Measurements from ENCODE around the gene TMEM42. TPM values are rescaled to one million over a fixed set of nuclear protein-coding genes. Genes with fewer than 3 reads are reported as not detected.

TMEM42 gene
- total and polyA plus RNA-seq, 2 of the 13 experiments (the other 11 are each of a cell fraction or from before 2014, with no cell fraction given) = 5.5 to 24.5 TPM

DNA sequence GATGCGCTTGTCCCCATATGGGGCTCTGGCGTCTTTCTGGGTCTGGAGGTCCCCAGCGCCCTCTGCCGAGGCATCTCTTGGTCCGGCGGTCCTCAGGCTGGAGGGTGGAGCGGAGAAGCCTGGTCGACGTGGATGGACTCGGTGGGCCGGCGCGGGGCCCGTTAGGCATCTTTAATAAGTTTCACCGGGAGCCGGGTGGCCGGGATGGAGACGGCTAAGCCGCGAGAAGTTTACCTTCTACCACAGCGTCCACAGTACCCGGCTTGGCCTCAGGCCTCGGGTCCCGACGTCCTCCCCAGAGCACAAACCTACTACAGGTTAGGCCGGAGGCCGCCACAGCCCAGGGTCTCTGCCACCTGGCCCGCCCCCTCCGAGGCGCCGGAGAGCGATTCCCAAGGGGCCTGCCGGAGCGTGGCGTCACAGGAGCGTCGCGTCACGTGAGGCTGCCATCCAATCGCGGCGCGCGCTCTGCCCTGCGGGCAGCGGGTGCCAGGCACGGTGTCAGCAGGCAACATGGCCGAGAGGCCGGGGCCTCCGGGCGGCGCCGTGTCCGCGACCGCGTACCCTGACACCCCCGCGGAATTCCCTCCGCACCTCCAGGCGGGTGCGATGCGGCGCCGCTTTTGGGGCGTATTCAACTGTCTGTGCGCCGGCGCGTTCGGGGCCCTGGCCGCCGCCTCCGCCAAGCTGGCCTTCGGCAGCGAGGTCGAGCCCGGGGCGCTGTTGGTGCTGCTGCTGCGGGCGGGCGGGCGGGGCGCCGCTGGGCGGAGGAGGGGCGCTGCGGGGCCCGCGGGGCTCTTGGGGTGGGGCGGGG, at the start of gene TMEM42 (continued):
- TF ChIP-seq, protein P1, sequence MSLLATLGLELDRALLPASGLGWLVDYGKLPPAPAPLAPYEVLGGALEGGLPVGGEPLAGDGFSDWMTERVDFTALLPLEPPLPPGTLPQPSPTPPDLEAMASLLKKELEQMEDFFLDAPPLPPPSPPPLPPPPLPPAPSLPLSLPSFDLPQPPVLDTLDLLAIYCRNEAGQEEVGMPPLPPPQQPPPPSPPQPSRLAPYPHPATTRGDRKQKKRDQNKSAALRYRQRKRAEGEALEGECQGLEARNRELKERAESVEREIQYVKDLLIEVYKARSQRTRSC (CRISPR knock-in tag; IDR thresholded peaks at IDR 0.05; ENCODE audit: low read depth) = no peak
- TF ChIP-seq ATF7 (IDR thresholded peaks at IDR 0.05) (no peak), ATF7 (CRISPR knock-in tag; IDR thresholded peaks at IDR 0.05) (no peak), TMF1 (CRISPR knock-in tag; IDR thresholded peaks at IDR 0.05; ENCODE audit: low read depth) (no peak), NBN (conservative IDR thresholded peaks at IDR 0.05) (no peak), MLLT10 (CRISPR knock-in tag; IDR thresholded peaks at IDR 0.05) (no peak), KDM3A (CRISPR knock-in tag; IDR thresholded peaks at IDR 0.05; ENCODE audit: low read depth) (no peak), GATA4 (IDR thresholded peaks at IDR 0.05; ENCODE audit: borderline replicate concordance, low read depth) (no peak), ZNF264 (CRISPR knock-in tag; IDR thresholded peaks at IDR 0.05) (no peak), ZNF777 (CRISPR knock-in tag; IDR thresholded peaks at IDR 0.05) (peak; percentile 70), ZNF775 (CRISPR knock-in tag; IDR thresholded peaks at IDR 0.05; ENCODE audit: borderline replicate concordance) (no peak), ZNF225 (CRISPR knock-in tag; IDR thresholded peaks at IDR 0.05) (peak; percentile 49; the same call in 1 of the 2 replicates), RFXAP (CRISPR knock-in tag; IDR thresholded peaks at IDR 0.05; ENCODE audit: borderline replicate concordance) (0 out of 2 replicates have a peak, but pooled peaks have one; percentile 69), ZNF724P (CRISPR knock-in tag; IDR thresholded peaks at IDR 0.05; ENCODE audit: borderline replicate concordance) (no peak), SIN3A (IDR thresholded peaks at IDR 0.05; ENCODE audit: borderline replicate concordance, low read depth, low read length) (no peak; the same call in 1 of the 2 replicates), HDAC6 (IDR thresholded peaks at IDR 0.05; ENCODE audit: low read depth, low read length) (no peak)
- TF ChIP-seq, protein P2, sequence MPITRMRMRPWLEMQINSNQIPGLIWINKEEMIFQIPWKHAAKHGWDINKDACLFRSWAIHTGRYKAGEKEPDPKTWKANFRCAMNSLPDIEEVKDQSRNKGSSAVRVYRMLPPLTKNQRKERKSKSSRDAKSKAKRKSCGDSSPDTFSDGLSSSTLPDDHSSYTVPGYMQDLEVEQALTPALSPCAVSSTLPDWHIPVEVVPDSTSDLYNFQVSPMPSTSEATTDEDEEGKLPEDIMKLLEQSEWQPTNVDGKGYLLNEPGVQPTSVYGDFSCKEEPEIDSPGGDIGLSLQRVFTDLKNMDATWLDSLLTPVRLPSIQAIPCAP (CRISPR knock-in tag; IDR thresholded peaks at IDR 0.05; ENCODE audit: low read depth) = no peak
- TF ChIP-seq, protein P3, sequence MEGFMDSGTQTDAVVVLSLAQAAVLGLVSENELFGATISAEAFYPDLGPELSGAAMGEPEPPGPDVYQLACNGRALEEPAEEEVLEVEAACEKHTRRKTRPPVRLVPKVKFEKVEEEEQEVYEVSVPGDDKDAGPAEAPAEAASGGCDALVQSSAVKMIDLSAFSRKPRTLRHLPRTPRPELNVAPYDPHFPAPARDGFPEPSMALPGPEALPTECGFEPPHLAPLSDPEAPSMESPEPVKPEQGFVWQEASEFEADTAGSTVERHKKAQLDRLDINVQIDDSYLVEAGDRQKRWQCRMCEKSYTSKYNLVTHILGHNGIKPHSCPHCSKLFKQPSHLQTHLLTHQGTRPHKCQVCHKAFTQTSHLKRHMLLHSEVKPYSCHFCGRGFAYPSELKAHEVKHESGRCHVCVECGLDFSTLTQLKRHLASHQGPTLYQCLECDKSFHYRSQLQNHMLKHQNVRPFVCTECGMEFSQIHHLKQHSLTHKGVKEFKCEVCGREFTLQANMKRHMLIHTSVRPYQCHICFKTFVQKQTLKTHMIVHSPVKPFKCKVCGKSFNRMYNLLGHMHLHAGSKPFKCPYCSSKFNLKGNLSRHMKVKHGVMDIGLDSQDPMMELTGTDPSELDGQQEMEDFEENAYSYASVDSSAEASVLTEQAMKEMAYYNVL (CRISPR knock-in tag; IDR thresholded peaks at IDR 0.05; ENCODE audit: borderline replicate concordance) = no peak
- TF ChIP-seq, protein P4, sequence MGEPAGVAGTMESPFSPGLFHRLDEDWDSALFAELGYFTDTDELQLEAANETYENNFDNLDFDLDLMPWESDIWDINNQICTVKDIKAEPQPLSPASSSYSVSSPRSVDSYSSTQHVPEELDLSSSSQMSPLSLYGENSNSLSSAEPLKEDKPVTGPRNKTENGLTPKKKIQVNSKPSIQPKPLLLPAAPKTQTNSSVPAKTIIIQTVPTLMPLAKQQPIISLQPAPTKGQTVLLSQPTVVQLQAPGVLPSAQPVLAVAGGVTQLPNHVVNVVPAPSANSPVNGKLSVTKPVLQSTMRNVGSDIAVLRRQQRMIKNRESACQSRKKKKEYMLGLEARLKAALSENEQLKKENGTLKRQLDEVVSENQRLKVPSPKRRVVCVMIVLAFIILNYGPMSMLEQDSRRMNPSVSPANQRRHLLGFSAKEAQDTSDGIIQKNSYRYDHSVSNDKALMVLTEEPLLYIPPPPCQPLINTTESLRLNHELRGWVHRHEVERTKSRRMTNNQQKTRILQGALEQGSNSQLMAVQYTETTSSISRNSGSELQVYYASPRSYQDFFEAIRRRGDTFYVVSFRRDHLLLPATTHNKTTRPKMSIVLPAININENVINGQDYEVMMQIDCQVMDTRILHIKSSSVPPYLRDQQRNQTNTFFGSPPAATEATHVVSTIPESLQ (CRISPR knock-in tag; conservative IDR thresholded peaks at IDR 0.05) = no peak
- TF ChIP-seq, protein P5, sequence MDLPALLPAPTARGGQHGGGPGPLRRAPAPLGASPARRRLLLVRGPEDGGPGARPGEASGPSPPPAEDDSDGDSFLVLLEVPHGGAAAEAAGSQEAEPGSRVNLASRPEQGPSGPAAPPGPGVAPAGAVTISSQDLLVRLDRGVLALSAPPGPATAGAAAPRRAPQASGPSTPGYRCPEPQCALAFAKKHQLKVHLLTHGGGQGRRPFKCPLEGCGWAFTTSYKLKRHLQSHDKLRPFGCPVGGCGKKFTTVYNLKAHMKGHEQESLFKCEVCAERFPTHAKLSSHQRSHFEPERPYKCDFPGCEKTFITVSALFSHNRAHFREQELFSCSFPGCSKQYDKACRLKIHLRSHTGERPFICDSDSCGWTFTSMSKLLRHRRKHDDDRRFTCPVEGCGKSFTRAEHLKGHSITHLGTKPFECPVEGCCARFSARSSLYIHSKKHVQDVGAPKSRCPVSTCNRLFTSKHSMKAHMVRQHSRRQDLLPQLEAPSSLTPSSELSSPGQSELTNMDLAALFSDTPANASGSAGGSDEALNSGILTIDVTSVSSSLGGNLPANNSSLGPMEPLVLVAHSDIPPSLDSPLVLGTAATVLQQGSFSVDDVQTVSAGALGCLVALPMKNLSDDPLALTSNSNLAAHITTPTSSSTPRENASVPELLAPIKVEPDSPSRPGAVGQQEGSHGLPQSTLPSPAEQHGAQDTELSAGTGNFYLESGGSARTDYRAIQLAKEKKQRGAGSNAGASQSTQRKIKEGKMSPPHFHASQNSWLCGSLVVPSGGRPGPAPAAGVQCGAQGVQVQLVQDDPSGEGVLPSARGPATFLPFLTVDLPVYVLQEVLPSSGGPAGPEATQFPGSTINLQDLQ (CRISPR knock-in tag; IDR thresholded peaks at IDR 0.05) = no peak
- TF ChIP-seq, protein P6, sequence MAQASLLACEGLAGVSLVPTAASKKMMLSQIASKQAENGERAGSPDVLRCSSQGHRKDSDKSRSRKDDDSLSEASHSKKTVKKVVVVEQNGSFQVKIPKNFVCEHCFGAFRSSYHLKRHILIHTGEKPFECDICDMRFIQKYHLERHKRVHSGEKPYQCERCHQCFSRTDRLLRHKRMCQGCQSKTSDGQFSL (CRISPR knock-in tag; IDR thresholded peaks at IDR 0.05) = peak; percentile 24; the same call in 1 of the 2 replicates
